Ascending aorta (tissue), 2 donors: ENCODE measurements around the gene CCR9. TPM values are rescaled to one million over a fixed set of nuclear protein-coding genes. Genes with fewer than 3 reads are reported as not detected.

Experiments
- DNase-seq, 2 donors: peaks; one replicate each; pipeline ENCODE4 v3.0.0-alpha.2; 2019; ENCODE audit warnings: low spot score in 2 of 2
- H3K27ac ChIP-seq, 2 donors: fragments of 200-600 bp; sonication (generic); one replicate each; pipeline ENCODE4 v1.5.1; 2016 to 2017; ENCODE audit warnings: mild to moderate bottlenecking in 1 of 2
- H3K27me3 ChIP-seq: fragments of 200-600 bp; sonication (generic); one replicate; pipeline ENCODE4 v1.5.1; 2017
- H3K36me3 ChIP-seq, 2 donors: fragments of 200-600 bp; sonication (generic); one replicate each; pipeline ENCODE4 v1.5.1; 2016
- H3K4me1 ChIP-seq, 2 donors: fragments of 200-600 bp; sonication (generic); one replicate each; pipeline ENCODE4 v1.5.1; 2016 to 2017; ENCODE audit warnings: mild to moderate bottlenecking in 1 of 2
- H3K4me3 ChIP-seq, 2 donors: fragments of 200-600 bp; sonication (generic); one replicate each; pipeline ENCODE4 v1.5.1; 2016 to 2017; ENCODE audit warnings: mild to moderate bottlenecking in 1 of 2
- H3K9me3 ChIP-seq, 2 donors: fragments of 200-600 bp; sonication (generic); one replicate each; pipeline ENCODE4 v1.5.1; 2016
- CTCF ChIP-seq, 3 experiments: fragments of 200-600 bp in 2 of 3; fragments of 450-650 bp in 1 of 3; sonication (generic) in 2 of 3; IDR thresholded peaks; one replicate each; pipeline ENCODE4 v1.5.1; 2016 to 2019; ENCODE audit warnings: antibody characterized with exemption in 3 of 3, mild to moderate bottlenecking in 1 of 3, moderate library complexity in 1 of 3
- intact Hi-C: fragments of 100-400 bp; cut with DNase I; formaldehyde crosslinking; loops from one replicate; pipeline ENCODE4 v1.15.1; 2023
- total RNA-seq: library from RNA; depleted of rRNA; stranded (reverse); fragments of >200 nt; gene quantifications from one replicate; pipeline ENCODE4 v1.1.0, GENCODE V29; 2016

The CCR9 gene
- total RNA-seq, 1 donor from 2014 or later, result not detected

- Histone ChIP-seq H3K4me3 (no peak overlapping the region), H3K9me3 (no peaks in the 10 kb centered on the region), H3K36me3 (no peaks in the 10 kb centered on the region), H3K4me1 (no peaks in the 10 kb centered on the region), H3K27ac (no peak overlapping the region), H3K27me3 (no peaks in the 10 kb centered on the region)
- no peak for DNase-seq
- intact Hi-C loops, result no loop called here
- TF ChIP-seq CTCF (IDR thresholded peaks at IDR 0.05), result peak in 1 of 3 experiments; percentile 39
These were observed 20.5 kb downstream of the CCR9 start for GRCh38 chr3:45906681-45907407.

- TF ChIP-seq CTCF (IDR thresholded peaks at IDR 0.05), result no peak
- no peak for DNase-seq
- Histone ChIP-seq H3K4me1 (no peaks in the 10 kb centered on the region), H3K4me3 (no peak overlapping the region), H3K27me3 (no peaks in the 10 kb centered on the region), H3K9me3 (no peaks in the 10 kb centered on the region), H3K36me3 (no peaks in the 10 kb centered on the region), H3K27ac (no peak overlapping the region)
- intact Hi-C loops, result no loop called here
These were observed 21.7 kb downstream of the CCR9 start for GRCh38 chr3:45907769-45908705.

- DNase-seq, result no peak
- Histone ChIP-seq H3K4me3 (no peak overlapping the region), H3K9me3 (no peaks in the 10 kb centered on the region), H3K36me3 (no peaks in the 10 kb centered on the region), H3K27ac (no peak overlapping the region), H3K4me1 (no peaks in the 10 kb centered on the region), H3K27me3 (no peaks in the 10 kb centered on the region)
- TF ChIP-seq CTCF (IDR thresholded peaks at IDR 0.05), result no peak
- intact Hi-C loops, result no loop called here
These were observed 22.4 kb downstream of the CCR9 start for GRCh38 chr3:45908761-45909160.

GRCh38 chr3:45909542-45909941, 23.2 kb downstream of the CCR9 start:
- Histone ChIP-seq H3K27ac (no peak overlapping the region), H3K4me3 (no peak overlapping the region), H3K4me1 (no peaks in the 10 kb centered on the region), H3K36me3 (no peaks in the 10 kb centered on the region), H3K27me3 (no peaks in the 10 kb centered on the region), H3K9me3 (no peaks in the 10 kb centered on the region)
- no peak for TF ChIP-seq CTCF (IDR thresholded peaks at IDR 0.05)
- no peak for DNase-seq
- intact Hi-C loops, result no loop called here

- no peak for TF ChIP-seq CTCF (IDR thresholded peaks at IDR 0.05)
- no peaks in the 10 kb centered on the region for H3K27me3 ChIP-seq
- H3K4me3 ChIP-seq, result no peak overlapping the region
- H3K4me1 ChIP-seq, result no peaks in the 10 kb centered on the region
- intact Hi-C loops, result no loop called here
- H3K27ac ChIP-seq, result no peak overlapping the region
- H3K36me3 ChIP-seq, result no peaks in the 10 kb centered on the region
- no peak for DNase-seq
- no peaks in the 10 kb centered on the region for H3K9me3 ChIP-seq
These were observed 24.5 kb downstream of the CCR9 start for GRCh38 chr3:45910892-45911291.
